Keratinocyte (primary cell): Measurements from ENCODE around the gene KRT71. TPM values are rescaled to one million over a fixed set of nuclear protein-coding genes. Genes with fewer than 3 reads are reported as not detected.

Source experiments
- DNase-seq: peaks from one replicate; pipeline ENCODE4 v3.0.0-alpha.2; 2011; ENCODE audit warnings: low read depth, missing footprints, low spot score
- FAIRE-seq: peaks from 2 replicates; lab custom pipeline; 2011; peaks lifted over from hg19 to GRCh38; lab: Jason Lieb, UNC
- H2AFZ ChIP-seq: 2 replicates; pipeline ENCODE4 v1.6.0; 2012; ENCODE audit warnings: low read length, control low read depth, inconsistent platforms; ENCODE audit not compliant: control insufficient read depth
- H3K27ac ChIP-seq: 2 replicates; pipeline ENCODE4 v1.5.1; 2011; ENCODE audit warnings: low read length; ENCODE audit not compliant: control insufficient read depth, insufficient read depth
- H3K27me3 ChIP-seq: 3 replicates; pipeline ENCODE4 v1.6.0; 2011; ENCODE audit warnings: low read length; ENCODE audit not compliant: control insufficient read depth, insufficient read depth; ENCODE audit errors: extremely low read depth
- H3K36me3 ChIP-seq, 2 experiments: 2 replicates in 1 of 2; 3 replicates in 1 of 2; pipeline ENCODE4 v1.5.1; 2011; ENCODE audit warnings: low read length in 2 of 2, mild to moderate bottlenecking in 1 of 2; ENCODE audit not compliant: control insufficient read depth in 2 of 2, insufficient read depth in 2 of 2; ENCODE audit errors: extremely low read depth in 1 of 2
- H3K4me1 ChIP-seq: 3 replicates; pipeline ENCODE4 v1.5.1; 2011; ENCODE audit warnings: low read length; ENCODE audit not compliant: control insufficient read depth, insufficient read depth; ENCODE audit errors: extremely low read depth
- H3K4me2 ChIP-seq: 3 replicates; pipeline ENCODE4 v1.6.0; 2011; ENCODE audit warnings: low read depth, low read length; ENCODE audit not compliant: control insufficient read depth, insufficient read depth; ENCODE audit errors: extremely low read depth
- H3K4me3 ChIP-seq, 3 experiments: fragments of 200-600 bp in 1 of 3; sonication (generic) in 1 of 3; 2 replicates in 2 of 3; 3 replicates in 1 of 3; pipeline ENCODE4 v1.5.1; 2011 to 2016; ENCODE audit warnings: low read length in 3 of 3, mild to moderate bottlenecking in 3 of 3, control low read depth in 2 of 3, inconsistent platforms in 1 of 3, low read depth in 1 of 3, mixed read lengths in 1 of 3, mixed run types in 1 of 3, moderate library complexity in 1 of 3; ENCODE audit not compliant: control insufficient read depth in 2 of 3, insufficient read depth in 2 of 3; ENCODE audit errors: extremely low read depth in 1 of 3
- H3K79me2 ChIP-seq: 2 replicates; pipeline ENCODE4 v1.6.0; 2012; ENCODE audit warnings: low read length; ENCODE audit not compliant: control insufficient read depth, insufficient read depth
- H3K9ac ChIP-seq: 3 replicates; pipeline ENCODE4 v1.6.0; 2011; ENCODE audit warnings: low read length; ENCODE audit not compliant: control insufficient read depth, insufficient read depth; ENCODE audit errors: extremely low read depth
- H3K9me1 ChIP-seq: 3 replicates; pipeline ENCODE4 v1.6.0; 2011; ENCODE audit warnings: low read length; ENCODE audit not compliant: control insufficient read depth, insufficient read depth; ENCODE audit errors: extremely low read depth
- H3K9me3 ChIP-seq: 2 replicates; pipeline ENCODE4 v1.5.1; 2012; ENCODE audit warnings: low read depth, low read length; ENCODE audit not compliant: control insufficient read depth
- H4K20me1 ChIP-seq: 3 replicates; pipeline ENCODE4 v1.6.0; 2011; ENCODE audit warnings: low read length; ENCODE audit not compliant: control insufficient read depth, insufficient read depth; ENCODE audit errors: extremely low read depth
- EZH2 ChIP-seq: IDR thresholded peaks from one replicate; pipeline ENCODE4 v1.6.1; 2012; ENCODE audit warnings: inconsistent platforms, mild to moderate bottlenecking, low read length, moderate library complexity
- dilution Hi-C: fragments of 300-500 bp; cut with MboI; formaldehyde crosslinking; loops from one replicate; pipeline ENCODE4 v1.7.0; 2020; ENCODE audit warnings: low sequenced_read_pairs; ENCODE audit not compliant: extremely low pct_ligation_motif_present
- polyA plus RNA-seq, 5 experiments: library from polyadenylated mRNA; depleted of rRNA in 3 of 5; stranded (reverse) in 3 of 5; stranded (forward) in 1 of 5; unstranded in 1 of 5; fragments of >200 nt; gene quantifications; 1 replicate in 1 of 5; 2 replicates in 3 of 5; 3 replicates in 1 of 5; pipeline versions ENCODE4 v1.2.1 to v1.2.3, GENCODE V29; 2011 to 2012; ENCODE audit warnings: missing spikeins in 2 of 5, low read depth in 1 of 5, low replicate concordance in 1 of 5
- TF ChIP-seq, protein P1 (sequence below), 3 experiments: IDR thresholded peaks in 1 of 3; conservative IDR thresholded peaks in 1 of 3; optimal IDR thresholded peaks in 1 of 3; 2 replicates in 2 of 3; 3 replicates in 1 of 3; pipeline versions ENCODE3 to v1.5.1; 2011; ENCODE audit warnings: low read length in 3 of 3, mild to moderate bottlenecking in 3 of 3, moderate library complexity in 2 of 3, control low read depth in 1 of 3, inconsistent platforms in 1 of 3; ENCODE audit not compliant: insufficient read depth in 2 of 3; ENCODE audit errors: extremely low read depth in 1 of 3

Gene KRT71
- polyA plus RNA-seq, 1 donor (not counting 4 experiments of a cell fraction or from before 2014, with no cell fraction given), result not detected

DNA sequence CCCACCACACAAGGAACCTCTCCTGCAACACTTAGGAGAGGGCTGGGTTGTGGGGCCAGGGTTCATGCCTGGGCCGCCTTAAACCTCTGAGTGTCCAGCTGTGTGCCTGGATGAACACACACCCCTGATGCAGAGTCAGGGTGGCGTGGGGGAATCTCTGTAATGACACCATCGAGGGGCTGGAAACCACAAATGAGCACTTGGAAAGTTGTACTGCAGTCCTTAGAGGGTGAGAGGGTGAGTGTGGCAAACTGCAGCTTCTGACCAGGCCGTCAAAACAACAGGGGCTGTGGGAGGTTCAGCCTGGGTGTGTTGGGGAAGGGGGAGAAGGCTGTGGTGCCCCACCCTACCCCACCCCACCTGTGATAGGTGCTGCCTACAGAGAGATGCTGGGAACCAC is 20.3 kb downstream of the KRT71 start:
- H3K9ac ChIP-seq, result no peak overlapping the region
- FAIRE-seq (no peak), DNase-seq (no peak)
- no peaks in the 10 kb centered on the region for H3K9me1 ChIP-seq
- H3K27ac ChIP-seq, result no peak overlapping the region
- no peaks in the 10 kb centered on the region for H3K9me3 ChIP-seq
- TF ChIP-seq EZH2, result no peak
- TF ChIP-seq, protein P1, sequence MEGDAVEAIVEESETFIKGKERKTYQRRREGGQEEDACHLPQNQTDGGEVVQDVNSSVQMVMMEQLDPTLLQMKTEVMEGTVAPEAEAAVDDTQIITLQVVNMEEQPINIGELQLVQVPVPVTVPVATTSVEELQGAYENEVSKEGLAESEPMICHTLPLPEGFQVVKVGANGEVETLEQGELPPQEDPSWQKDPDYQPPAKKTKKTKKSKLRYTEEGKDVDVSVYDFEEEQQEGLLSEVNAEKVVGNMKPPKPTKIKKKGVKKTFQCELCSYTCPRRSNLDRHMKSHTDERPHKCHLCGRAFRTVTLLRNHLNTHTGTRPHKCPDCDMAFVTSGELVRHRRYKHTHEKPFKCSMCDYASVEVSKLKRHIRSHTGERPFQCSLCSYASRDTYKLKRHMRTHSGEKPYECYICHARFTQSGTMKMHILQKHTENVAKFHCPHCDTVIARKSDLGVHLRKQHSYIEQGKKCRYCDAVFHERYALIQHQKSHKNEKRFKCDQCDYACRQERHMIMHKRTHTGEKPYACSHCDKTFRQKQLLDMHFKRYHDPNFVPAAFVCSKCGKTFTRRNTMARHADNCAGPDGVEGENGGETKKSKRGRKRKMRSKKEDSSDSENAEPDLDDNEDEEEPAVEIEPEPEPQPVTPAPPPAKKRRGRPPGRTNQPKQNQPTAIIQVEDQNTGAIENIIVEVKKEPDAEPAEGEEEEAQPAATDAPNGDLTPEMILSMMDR (optimal IDR thresholded peaks at IDR 0.05 in 1 of 3, IDR thresholded peaks at IDR 0.05 in 1 of 3, conservative IDR thresholded peaks at IDR 0.05 in 1 of 3; ENCODE audit: extremely low read depth in 1 of 3, insufficient read depth in 2 of 3, low read length in 3 of 3), result no peak
- dilution Hi-C loops, result no loop called here
- H2AFZ ChIP-seq, result no peak overlapping the region
- no peaks in the 10 kb centered on the region for H3K27me3 ChIP-seq
- no peak overlapping the region for H3K4me3 ChIP-seq
- no peaks in the 10 kb centered on the region for H3K36me3 ChIP-seq
- H3K4me2 ChIP-seq, result no peak overlapping the region
- H3K79me2 ChIP-seq, result no peaks in the 10 kb centered on the region
- peaks cover 5% of the 10 kb centered on the region for H3K4me1 ChIP-seq
- no peaks in the 10 kb centered on the region for H4K20me1 ChIP-seq

DNA sequence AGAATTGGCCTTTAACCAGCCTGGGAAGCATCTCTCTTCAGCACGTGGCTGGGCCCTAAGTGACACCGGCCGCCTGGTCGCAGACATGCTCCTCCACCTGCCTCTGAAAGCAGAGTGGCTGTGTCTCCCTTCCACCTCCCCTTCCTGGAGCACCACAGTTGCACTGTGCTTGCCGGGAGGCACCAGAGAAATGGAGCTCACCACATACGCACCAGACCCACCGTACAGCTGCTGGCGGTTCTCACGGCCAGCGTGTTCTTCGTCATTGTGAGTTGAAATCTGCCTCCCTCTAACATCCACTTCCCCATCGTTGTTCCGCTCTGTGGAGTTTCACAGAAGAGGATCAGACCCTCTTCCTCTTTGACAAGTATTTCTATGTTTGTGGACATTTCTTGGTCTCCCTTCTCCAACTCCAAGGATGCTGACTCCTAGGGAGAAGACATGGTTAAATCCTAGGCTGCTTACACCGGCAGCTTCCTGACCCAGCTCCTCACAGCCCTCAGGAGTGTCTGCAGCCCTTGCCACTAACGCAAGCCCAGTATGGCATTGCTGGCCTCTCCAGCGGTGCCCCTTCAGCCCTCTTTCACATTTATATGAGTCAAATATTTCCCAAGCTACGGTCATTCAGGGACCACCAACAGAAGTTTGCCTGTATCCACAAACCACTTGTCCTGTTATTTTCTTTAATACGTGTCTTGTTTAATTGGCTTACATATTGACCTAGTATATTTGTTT is 21.2 kb downstream of the KRT71 start:
- Histone ChIP-seq H3K27me3 (no peaks in the 10 kb centered on the region), H3K9ac (no peak overlapping the region), H3K9me3 (no peaks in the 10 kb centered on the region), H3K9me1 (no peaks in the 10 kb centered on the region), H3K4me1 (peaks cover 2% of the 10 kb centered on the region), H3K4me3 (no peak overlapping the region), H2AFZ (no peak overlapping the region), H3K4me2 (no peak overlapping the region), H3K79me2 (no peaks in the 10 kb centered on the region), H3K36me3 (no peaks in the 10 kb centered on the region), H3K27ac (no peak overlapping the region), H4K20me1 (no peaks in the 10 kb centered on the region)
- no peak for DNase-seq
- no peak for FAIRE-seq
- dilution Hi-C loops, result no loop called here
- TF ChIP-seq, protein P1 (optimal IDR thresholded peaks at IDR 0.05 in 1 of 3, IDR thresholded peaks at IDR 0.05 in 1 of 3, conservative IDR thresholded peaks at IDR 0.05 in 1 of 3; ENCODE audit: extremely low read depth in 1 of 3, insufficient read depth in 2 of 3, low read length in 3 of 3), result no peak
- no peak for TF ChIP-seq EZH2
